ENCODE data around the gene MUC2. TPM values are rescaled to one million over a fixed set of nuclear protein-coding genes. Genes with fewer than 3 reads are reported as not detected.

The MUC2 gene
- total and polyA plus RNA-seq, 5 donors from 2014 or later = not detected

DNA sequence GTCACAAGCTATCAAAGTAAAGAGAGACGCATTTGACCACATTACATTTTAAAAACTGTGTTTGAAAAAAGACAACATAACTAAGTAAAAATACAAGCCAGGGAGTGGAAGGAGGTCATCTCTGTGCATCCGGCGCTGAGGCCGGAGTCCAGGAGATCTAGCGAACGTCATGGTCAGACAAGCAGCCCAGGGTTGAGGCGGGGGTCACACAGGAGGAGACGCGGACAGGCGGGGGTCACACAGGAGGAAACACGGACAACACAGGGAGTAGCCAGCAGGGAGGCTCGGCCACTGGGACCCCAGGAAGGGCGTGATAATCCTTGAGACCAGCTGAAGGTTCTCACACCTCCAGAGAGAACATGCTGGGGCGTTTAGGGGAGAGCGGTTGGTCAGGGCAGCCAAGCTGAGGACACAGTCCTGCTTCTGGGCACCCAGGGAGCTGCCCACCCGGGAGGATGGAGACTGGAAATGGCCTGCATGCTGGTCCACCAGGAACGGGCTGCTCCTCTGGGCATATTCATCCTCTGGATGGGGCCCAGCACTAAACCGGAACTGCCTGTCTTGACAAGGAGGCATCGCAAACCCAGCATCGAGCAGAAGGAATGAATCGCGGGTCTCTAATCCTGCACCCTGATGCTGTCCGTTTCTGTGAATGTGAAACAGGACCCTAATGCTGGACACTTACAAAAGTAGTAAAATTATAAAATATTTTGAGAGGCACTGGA, 42.2 kb downstream of the MUC2 start:
- Mint-ChIP-seq H3K27me3 (no peaks in the 10 kb centered on the region), H3K9me3 (no peaks in the 10 kb centered on the region), H3K36me3 (no peaks in the 10 kb centered on the region), H3K27ac (no peak overlapping the region), H3K4me3 (no peak overlapping the region), H3K4me1 (no peaks in the 10 kb centered on the region)
- H3K27ac ChIP-seq (ENCODE audit: insufficient read depth, low read length, poor library complexity, severe bottlenecking) = no peak overlapping the region
- no peaks in the 10 kb centered on the region for H3K27me3 ChIP-seq (ENCODE audit: control insufficient read depth, insufficient read depth, low read length)
- H3K4me3 ChIP-seq (ENCODE audit: low read depth, low read length) = no peak overlapping the region
- H3K9me3 ChIP-seq (ENCODE audit: control insufficient read depth in 2 of 2, low read length in 2 of 2) = no peaks in the 10 kb centered on the region
- no peaks in the 10 kb centered on the region for H3K4me1 ChIP-seq (ENCODE audit: control insufficient read depth, insufficient read depth, low read length, poor library complexity, severe bottlenecking)
- DNase-seq = no peak
- ATAC-seq (ENCODE audit: low read depth in 2 of 2) = no peak
- H3K36me3 ChIP-seq (ENCODE audit: control insufficient read depth, insufficient read depth, low read length) = no peaks in the 10 kb centered on the region

DNA sequence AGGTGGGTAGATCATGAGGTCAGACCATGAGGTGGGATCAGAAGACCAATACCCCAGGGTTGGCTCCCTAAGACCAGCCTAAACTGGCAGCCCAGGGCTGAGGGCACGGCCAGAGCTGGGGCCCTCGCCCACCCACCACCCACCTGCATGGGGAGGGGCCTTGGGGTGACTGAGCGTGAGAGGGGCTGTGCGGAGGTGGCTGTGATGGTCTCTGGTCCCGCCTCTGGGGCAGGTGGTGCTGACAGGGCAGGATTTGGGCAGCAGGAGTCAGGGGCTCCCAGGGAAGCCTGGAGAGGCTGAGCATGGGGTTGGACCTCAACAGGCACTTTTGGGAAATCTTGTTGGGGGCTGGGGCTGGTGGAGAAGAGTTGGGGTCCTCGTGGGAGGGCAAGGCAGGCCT, 43.3 kb downstream of the MUC2 start:
- Histone ChIP-seq H3K27me3 (ENCODE audit: control insufficient read depth, insufficient read depth, low read length) (no peaks in the 10 kb centered on the region), H3K9me3 (ENCODE audit: control insufficient read depth in 2 of 2, low read length in 2 of 2) (no peaks in the 10 kb centered on the region), H3K4me3 (ENCODE audit: low read depth, low read length) (no peak overlapping the region), H3K36me3 (ENCODE audit: control insufficient read depth, insufficient read depth, low read length) (no peaks in the 10 kb centered on the region), H3K4me1 (ENCODE audit: control insufficient read depth, insufficient read depth, low read length, poor library complexity, severe bottlenecking) (no peaks in the 10 kb centered on the region), H3K27ac (ENCODE audit: insufficient read depth, low read length, poor library complexity, severe bottlenecking) (no peak overlapping the region)
- Mint-ChIP-seq H3K4me1 (no peaks in the 10 kb centered on the region), H3K36me3 (no peaks in the 10 kb centered on the region), H3K27ac (peak overlapping the region in 1 of 3 donors; percentile 14), H3K4me3 (no peak overlapping the region), H3K27me3 (no peaks in the 10 kb centered on the region), H3K9me3 (no peaks in the 10 kb centered on the region)
- ATAC-seq (ENCODE audit: low read depth in 2 of 2) = no peak
- no peak for DNase-seq

DNA sequence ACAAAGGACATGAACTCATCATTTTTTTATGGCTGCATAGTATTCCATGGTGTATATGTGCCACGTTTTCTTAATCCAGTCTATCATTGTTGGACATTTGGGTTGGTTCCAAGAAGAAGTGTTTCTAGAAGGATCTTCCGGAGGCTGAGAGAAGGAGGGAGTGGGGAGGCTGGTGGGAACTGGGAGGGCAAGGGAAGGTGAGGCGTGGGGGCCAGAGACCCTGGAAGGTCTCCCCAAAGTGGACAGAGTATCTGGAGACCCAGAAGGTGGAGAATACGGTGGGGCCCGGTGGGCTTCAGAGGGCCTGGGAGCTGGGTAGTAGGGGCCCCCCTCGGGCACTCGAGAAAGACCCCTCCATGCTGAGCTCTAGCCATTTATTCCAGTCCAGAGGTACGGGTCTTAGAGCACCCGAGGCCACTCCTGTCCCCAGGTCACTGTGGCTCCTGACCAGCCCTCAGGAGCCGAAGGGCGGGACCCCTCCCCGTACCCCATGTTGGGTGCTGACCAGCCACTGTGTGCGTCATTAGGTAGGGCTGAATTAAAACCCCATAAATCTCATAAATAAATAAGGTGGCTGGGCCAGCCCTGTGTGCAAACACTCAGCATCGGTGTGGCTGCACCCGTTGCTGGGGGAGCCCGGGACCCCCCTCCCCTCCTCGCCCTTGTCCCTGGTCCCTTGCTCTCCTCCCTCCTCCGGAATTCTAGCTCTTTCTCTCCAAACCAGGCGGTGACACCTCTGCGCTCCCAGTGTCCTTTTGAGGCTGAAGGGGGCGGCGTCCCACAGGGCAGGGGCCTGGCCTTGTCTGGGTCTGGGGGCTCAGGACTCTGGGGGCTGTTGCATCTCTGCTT, 44.3 kb downstream of the MUC2 start:
- DNase-seq (no peak), ATAC-seq (ENCODE audit: low read depth in 2 of 2) (no peak)
- H3K27ac ChIP-seq (ENCODE audit: insufficient read depth, low read length, poor library complexity, severe bottlenecking) = no peak overlapping the region
- no peak overlapping the region for H3K4me3 ChIP-seq (ENCODE audit: low read depth, low read length)
- Mint-ChIP-seq H3K9me3 (no peaks in the 10 kb centered on the region), H3K27ac (peak overlapping the region in 1 of 3 donors; percentile 31), H3K4me1 (no peaks in the 10 kb centered on the region), H3K4me3 (no peak overlapping the region), H3K36me3 (no peaks in the 10 kb centered on the region), H3K27me3 (no peaks in the 10 kb centered on the region)
- no peaks in the 10 kb centered on the region for H3K27me3 ChIP-seq (ENCODE audit: control insufficient read depth, insufficient read depth, low read length)
- no peaks in the 10 kb centered on the region for H3K36me3 ChIP-seq (ENCODE audit: control insufficient read depth, insufficient read depth, low read length)
- H3K4me1 ChIP-seq (ENCODE audit: control insufficient read depth, insufficient read depth, low read length, poor library complexity, severe bottlenecking) = no peaks in the 10 kb centered on the region
- no peaks in the 10 kb centered on the region for H3K9me3 ChIP-seq (ENCODE audit: control insufficient read depth in 2 of 2, low read length in 2 of 2)

DNA sequence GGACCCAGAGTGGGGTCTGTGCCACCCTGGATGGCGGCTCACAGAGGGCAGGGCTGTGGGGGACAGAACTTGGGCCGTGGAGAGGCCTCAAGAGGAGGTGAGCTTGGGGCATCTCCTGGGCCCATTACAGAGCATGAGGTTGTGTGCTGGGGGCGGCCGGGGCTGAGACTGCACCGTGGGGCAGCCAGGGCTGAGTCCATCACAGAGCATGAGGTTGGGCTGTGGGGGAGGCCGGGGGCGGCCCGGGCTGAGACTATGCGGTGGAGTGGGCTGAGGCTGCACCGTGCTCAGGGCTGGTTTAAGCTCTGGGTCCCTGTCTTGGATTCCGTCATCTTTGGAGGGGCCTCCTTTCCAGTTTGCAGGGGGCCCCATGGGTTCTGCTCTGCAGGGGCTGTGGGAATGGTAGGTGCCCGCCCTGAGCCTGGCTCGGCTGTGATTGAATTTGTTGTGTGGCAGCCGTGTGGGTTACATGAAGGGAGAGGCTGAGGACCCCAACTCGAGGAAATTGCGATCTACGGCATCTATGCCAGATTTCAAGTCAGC, 45.0 kb downstream of the MUC2 start:
- H3K36me3 Mint-ChIP-seq = no peaks in the 10 kb centered on the region
- no peak for ATAC-seq (ENCODE audit: low read depth in 2 of 2)

GRCh38 chr11:1120532-1121330, 46.1 kb downstream of the MUC2 start:
- Mint-ChIP-seq H3K9me3 (peaks cover 0 to 4% (median 0%) of the 10 kb centered on the region in 7 donors), H3K36me3 (no peaks in the 10 kb centered on the region), H3K4me3 (no peak overlapping the region), H3K4me1 (no peaks in the 10 kb centered on the region), H3K27ac (no peak overlapping the region), H3K27me3 (no peaks in the 10 kb centered on the region)
- no peaks in the 10 kb centered on the region for H3K4me1 ChIP-seq (ENCODE audit: control insufficient read depth, insufficient read depth, low read length, poor library complexity, severe bottlenecking)
- ATAC-seq (ENCODE audit: low read depth in 2 of 2) = no peak
- H3K27me3 ChIP-seq (ENCODE audit: control insufficient read depth, insufficient read depth, low read length) = no peaks in the 10 kb centered on the region
- H3K36me3 ChIP-seq (ENCODE audit: control insufficient read depth, insufficient read depth, low read length) = no peaks in the 10 kb centered on the region
- no peak for DNase-seq
- peaks cover 0 to 1% of the 10 kb centered on the region in 2 experiments for H3K9me3 ChIP-seq (ENCODE audit: control insufficient read depth in 2 of 2, low read length in 2 of 2)
- H3K4me3 ChIP-seq (ENCODE audit: low read depth, low read length) = no peak overlapping the region
- H3K27ac ChIP-seq (ENCODE audit: insufficient read depth, low read length, poor library complexity, severe bottlenecking) = no peak overlapping the region

More for the DNA sequence above, 45.0 kb downstream of the MUC2 start:
- Histone ChIP-seq H3K27me3 (ENCODE audit: control insufficient read depth, insufficient read depth, low read length) (no peaks in the 10 kb centered on the region), H3K36me3 (ENCODE audit: control insufficient read depth, insufficient read depth, low read length) (no peaks in the 10 kb centered on the region), H3K4me1 (ENCODE audit: control insufficient read depth, insufficient read depth, low read length, poor library complexity, severe bottlenecking) (no peaks in the 10 kb centered on the region), H3K4me3 (ENCODE audit: low read depth, low read length) (no peak overlapping the region), H3K27ac (ENCODE audit: insufficient read depth, low read length, poor library complexity, severe bottlenecking) (no peak overlapping the region), H3K9me3 (ENCODE audit: control insufficient read depth in 2 of 2, low read length in 2 of 2) (peaks cover 0 to 1% of the 10 kb centered on the region in 2 experiments)
- DNase-seq = no peak
- Mint-ChIP-seq H3K27me3 (no peaks in the 10 kb centered on the region), H3K27ac (no peak overlapping the region), H3K4me1 (no peaks in the 10 kb centered on the region), H3K9me3 (peaks cover 0 to 4% (median 0%) of the 10 kb centered on the region in 7 donors), H3K4me3 (no peak overlapping the region)

DNA sequence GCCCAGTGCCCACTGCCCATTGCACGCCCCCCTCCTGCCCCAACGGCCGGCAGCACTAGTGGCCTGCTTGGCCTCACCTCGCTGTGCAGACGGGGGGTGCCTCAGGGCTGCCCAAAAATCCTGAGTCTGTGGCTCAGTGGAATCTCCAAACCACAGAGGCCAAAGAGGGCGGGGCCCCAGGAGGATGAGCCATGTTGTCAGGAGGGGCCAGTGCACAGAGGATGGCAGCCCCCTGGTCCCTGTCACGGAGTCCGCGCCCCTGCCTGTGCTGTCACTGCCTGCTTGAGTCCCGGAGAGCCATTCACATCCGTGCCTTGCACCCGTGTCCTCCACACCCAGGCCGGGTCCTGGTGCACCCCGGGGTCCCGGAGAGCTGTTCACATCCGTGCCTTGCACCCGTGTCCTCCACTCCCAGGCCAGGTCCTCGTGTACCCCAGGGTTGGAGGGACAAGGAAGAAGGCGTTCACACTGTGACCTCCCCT, 46.7 kb downstream of the MUC2 start:
- Histone ChIP-seq H3K4me3 (ENCODE audit: low read depth, low read length) (no peak overlapping the region), H3K4me1 (ENCODE audit: control insufficient read depth, insufficient read depth, low read length, poor library complexity, severe bottlenecking) (no peaks in the 10 kb centered on the region), H3K9me3 (ENCODE audit: control insufficient read depth in 2 of 2, low read length in 2 of 2) (peaks cover 0 to 1% of the 10 kb centered on the region in 2 experiments), H3K27me3 (ENCODE audit: control insufficient read depth, insufficient read depth, low read length) (no peaks in the 10 kb centered on the region), H3K36me3 (ENCODE audit: control insufficient read depth, insufficient read depth, low read length) (no peaks in the 10 kb centered on the region), H3K27ac (ENCODE audit: insufficient read depth, low read length, poor library complexity, severe bottlenecking) (no peak overlapping the region)
- Mint-ChIP-seq H3K36me3 (no peaks in the 10 kb centered on the region), H3K27ac (no peak overlapping the region), H3K4me1 (no peaks in the 10 kb centered on the region), H3K27me3 (no peaks in the 10 kb centered on the region), H3K4me3 (no peak overlapping the region), H3K9me3 (peaks cover 0 to 4% (median 0%) of the 10 kb centered on the region in 7 donors)
- no peak for DNase-seq
- ATAC-seq (ENCODE audit: low read depth in 2 of 2) = no peak

Measured in CD4-positive, CD25-positive, alpha-beta regulatory T cell (primary cell).